Measurements from ENCODE around the gene CTSW. TPM values are rescaled to one million over a fixed set of nuclear protein-coding genes. Genes with fewer than 3 reads are reported as not detected.

The CTSW gene
- total RNA-seq, 2 donors from 2014 or later, result 0.33 to 0.78 TPM

GRCh38 chr11:65928667-65929066 lies 49.0 kb downstream of the CTSW start:
- H3K27ac ChIP-seq, result no peak overlapping the region
- H3K36me3 ChIP-seq (replicated peaks in 1 of 2; ENCODE audit: insufficient read depth in 1 of 2, low read depth in 2 of 2), result no peaks in the 10 kb centered on the region
- WGBS, 2 donors, result 67 to 75% methylated on average over 6 of the region's 6 CpGs
- no peaks in the 10 kb centered on the region for H3K27me3 ChIP-seq
- DNase-seq (no peak), ATAC-seq (no peak)
- H3K9me3 ChIP-seq, result no peaks in the 10 kb centered on the region
- H3K4me1 ChIP-seq, result no peaks in the 10 kb centered on the region
- TF ChIP-seq POLR2A (IDR thresholded peaks at IDR 0.05) (no peak), CTCF (IDR thresholded peaks at IDR 0.05) (no peak)
- intact Hi-C loops (cut with DNase I), result no loop called here
- H3K4me3 ChIP-seq, result no peak overlapping the region

DNA sequence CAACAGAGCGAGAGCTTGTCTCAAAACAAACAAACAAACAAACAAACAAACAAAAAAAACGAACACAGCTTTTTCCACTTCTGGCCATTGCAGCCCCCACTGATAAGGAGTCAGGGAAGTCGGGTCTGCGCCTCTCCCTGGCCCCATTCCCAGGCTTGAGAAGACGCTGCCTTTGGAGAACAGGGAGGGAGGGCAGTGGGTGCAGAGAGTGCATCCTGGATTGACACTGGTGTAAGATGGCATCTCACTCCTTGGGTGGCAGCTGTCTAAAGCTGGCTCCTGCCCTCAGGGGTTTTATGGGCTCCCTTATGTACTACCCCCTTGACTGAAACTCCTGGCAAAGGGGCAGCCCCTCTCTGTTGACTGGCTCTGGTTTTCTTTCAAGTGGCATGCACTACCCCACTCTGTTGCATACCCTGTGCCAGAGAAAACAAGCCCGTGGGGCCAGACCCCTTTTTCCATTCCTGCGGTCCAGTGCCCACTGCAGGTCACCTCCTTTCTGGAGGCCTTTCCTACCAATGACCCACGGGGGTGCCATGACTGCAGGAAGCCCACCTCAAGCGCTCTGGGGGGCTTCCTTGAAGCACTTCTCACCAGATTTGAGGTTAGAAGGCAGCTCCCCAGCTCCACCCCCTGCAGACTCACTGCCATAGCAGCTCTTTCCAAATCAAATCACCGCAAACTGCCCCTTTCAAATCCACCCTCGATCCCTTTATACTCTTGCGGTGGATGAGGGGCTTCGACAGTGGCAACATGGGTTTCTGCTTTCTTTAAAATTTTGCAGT lies 52.3 kb downstream of the CTSW start:
- H3K27ac ChIP-seq, result no peak overlapping the region
- no peaks in the 10 kb centered on the region for H3K36me3 ChIP-seq (replicated peaks in 1 of 2; ENCODE audit: insufficient read depth in 1 of 2, low read depth in 2 of 2)
- TF ChIP-seq CTCF (IDR thresholded peaks at IDR 0.05) (no peak), POLR2A (IDR thresholded peaks at IDR 0.05) (no peak)
- intact Hi-C loops (cut with DNase I), result no loop called here
- no peak overlapping the region for H3K4me3 ChIP-seq
- no peaks in the 10 kb centered on the region for H3K27me3 ChIP-seq
- DNase-seq (no peak), ATAC-seq (no peak)
- no peaks in the 10 kb centered on the region for H3K4me1 ChIP-seq
- WGBS, 2 donors, result 56 to 61% methylated on average over 13 of the region's 13 CpGs
- H3K9me3 ChIP-seq, result no peaks in the 10 kb centered on the region

DNA sequence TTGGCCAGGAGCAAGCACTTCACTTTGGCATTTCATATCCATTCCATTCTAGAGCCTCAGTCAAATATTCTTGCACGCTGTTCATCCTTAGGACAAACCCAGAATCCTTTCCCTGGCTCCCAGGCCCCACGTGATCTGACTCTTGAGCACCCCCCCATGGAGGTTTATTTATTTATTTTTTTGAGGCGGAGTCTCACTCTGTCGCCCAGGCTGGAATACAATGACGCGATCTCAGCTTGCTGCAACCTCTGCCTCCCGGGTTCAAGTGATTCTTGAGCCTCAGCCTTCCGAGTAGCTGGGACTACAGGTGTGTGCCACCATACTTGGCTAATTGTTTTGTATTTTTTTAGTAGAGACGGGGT lies 52.9 kb downstream of the CTSW start:
- no peak for ATAC-seq
- intact Hi-C loops (cut with DNase I), result no loop called here
- H3K27me3 ChIP-seq, result no peaks in the 10 kb centered on the region
- H3K9me3 ChIP-seq, result no peaks in the 10 kb centered on the region
- 39 to 45% methylated on average over 9 of the region's 9 CpGs for WGBS, 2 donors
- H3K4me3 ChIP-seq, result no peak overlapping the region
- TF ChIP-seq CTCF (IDR thresholded peaks at IDR 0.05) (no peak), POLR2A (IDR thresholded peaks at IDR 0.05) (no peak)
- H3K4me1 ChIP-seq, result no peaks in the 10 kb centered on the region
- no peaks in the 10 kb centered on the region for H3K36me3 ChIP-seq (replicated peaks in 1 of 2; ENCODE audit: insufficient read depth in 1 of 2, low read depth in 2 of 2)
- DNase-seq, result no peak
- no peak overlapping the region for H3K27ac ChIP-seq

Other genes with a start within 250 kb of the CTSW start
- gene SIPA1, start 241.7 kb upstream of the CTSW start, total RNA-seq, result 10 to 100 TPM; 23.6 to 29.3 TPM
- 10 to 100 TPM; 27.5 to 45.8 TPM for gene RELA, start 216.9 kb upstream of the CTSW start, total RNA-seq
- gene KAT5, start 167.6 kb upstream of the CTSW start, total RNA-seq, result 10 to 100 TPM; 38.9 to 45.5 TPM
- 100 to 1,000 TPM in 1 of 2 donors, 10 to 100 TPM in 1; 45.4 to 112 TPM for gene RNASEH2C, start 159.0 kb upstream of the CTSW start, total RNA-seq
- 10 to 100 TPM; 18.2 to 33.9 TPM for gene AP5B1, start 98.9 kb upstream of the CTSW start, total RNA-seq
- 1 to 10 TPM in 1 of 2 donors, under 1 TPM in 1; 0.78 to 1.3 TPM for gene OVOL1, start 92.8 kb upstream of the CTSW start, total RNA-seq
- under 1 TPM in 1 of 2 donors, not detected in 1; 0.26 TPM for gene SNX32, start 45.9 kb upstream of the CTSW start, total RNA-seq
- 100 to 1,000 TPM; 190 to 412 TPM for gene CFL1, start 21.7 kb upstream of the CTSW start, total RNA-seq
- gene MUS81, start 19.4 kb upstream of the CTSW start, total RNA-seq, result 10 to 100 TPM; 38.2 to 40.5 TPM
- 10 to 100 TPM; 16.2 to 25.4 TPM for gene EFEMP2, start 7.0 kb upstream of the CTSW start, total RNA-seq
- gene FIBP, start 8.6 kb downstream of the CTSW start, total RNA-seq, result 10 to 100 TPM; 40.2 to 49.5 TPM
- gene CCDC85B, start 10.8 kb downstream of the CTSW start, total RNA-seq, result 10 to 100 TPM; 49.8 to 54.5 TPM
- gene FOSL1, start 20.6 kb downstream of the CTSW start, total RNA-seq, result 10 to 100 TPM in 1 of 2 donors, under 1 TPM in 1; 0.52 to 17.8 TPM
- 10 to 100 TPM; 10.4 to 17.8 TPM for gene C11orf68, start 39.2 kb downstream of the CTSW start, total RNA-seq
- 10 to 100 TPM; 29.6 to 91.6 TPM for gene DRAP1, start 39.6 kb downstream of the CTSW start, total RNA-seq
- gene TSGA10IP, start 65.6 kb downstream of the CTSW start, total RNA-seq, result not detected
- gene SART1, start 81.9 kb downstream of the CTSW start, total RNA-seq, result 10 to 100 TPM; 27.5 to 60.6 TPM
- gene EIF1AD, start 122.3 kb downstream of the CTSW start, total RNA-seq, result 10 to 100 TPM in 1 of 2 donors, 1 to 10 TPM in 1; 7.8 to 28.0 TPM
- gene BANF1, start 122.7 kb downstream of the CTSW start, total RNA-seq, result 10 to 100 TPM; 44.4 to 62.3 TPM
- not detected for gene CST6, start 132.2 kb downstream of the CTSW start, total RNA-seq
- gene CATSPER1, start 146.6 kb downstream of the CTSW start, total RNA-seq, result not detected
- 1 to 10 TPM in 1 of 2 donors, under 1 TPM in 1; 0.66 to 2.6 TPM for gene GAL3ST3, start 169.3 kb downstream of the CTSW start, total RNA-seq
- 100 to 1,000 TPM; 112 to 255 TPM for gene SF3B2, start 172.5 kb downstream of the CTSW start, total RNA-seq
- 10 to 100 TPM; 17.5 to 19.7 TPM for gene PACS1, start 190.4 kb downstream of the CTSW start, total RNA-seq